Common myeloid progenitor, CD34-positive (primary cell): Measurements from ENCODE around the gene EFNB2. TPM values are rescaled to one million over a fixed set of nuclear protein-coding genes. Genes with fewer than 3 reads are reported as not detected.
A peak's percentile ranks its signal among the peaks of the same experiment; 100 is the strongest.

Experiments used
- CTCF ChIA-PET: fragments of 350-600 bp; sonication (Branson Sonifier 250); formaldehyde crosslinking; loops from one replicate; lab custom pipeline; 2021; ENCODE audit warnings: antibody characterized with exemption; lab: Charles Lee
- POLR2A ChIA-PET: fragments of 350-600 bp; sonication (Branson Sonifier 250); formaldehyde crosslinking; loops from one replicate; lab custom pipeline; 2021; ENCODE audit warnings: antibody characterized with exemption; lab: Charles Lee
- DNase-seq, 3 donors: peaks; one replicate each; pipeline versions ENCODE4 v3.0.0 to v3.0.0-alpha.2; 2013
- H3K27ac ChIP-seq, 2 experiments: 1 replicate in 1 of 2; 2 replicates in 1 of 2; pipeline ENCODE4 v1.7.0; 2013; ENCODE audit warnings: inconsistent platforms in 2 of 2, low read length in 2 of 2, mild to moderate bottlenecking in 2 of 2, low read depth in 1 of 2, moderate library complexity in 1 of 2; ENCODE audit not compliant: severe bottlenecking in 2 of 2, insufficient read depth in 1 of 2, poor library complexity in 1 of 2
- H3K27me3 ChIP-seq, 5 experiments: replicated peaks in 2 of 5; 1 replicate in 3 of 5; 2 replicates in 2 of 5; pipeline versions ENCODE4 v1.6.1 to v1.7.0; 2013; ENCODE audit warnings: low read length in 4 of 5, mild to moderate bottlenecking in 2 of 5, moderate library complexity in 2 of 5, inconsistent platforms in 1 of 5; ENCODE audit not compliant: insufficient read depth in 5 of 5, control insufficient read depth in 4 of 5
- H3K36me3 ChIP-seq, 4 experiments: 1 replicate in 2 of 4; 2 replicates in 2 of 4; pipeline versions ENCODE4 v1.6.1 to v1.7.0; 2013; ENCODE audit warnings: low read length in 3 of 4, control low read depth in 1 of 4, mild to moderate bottlenecking in 1 of 4; ENCODE audit not compliant: control insufficient read depth in 4 of 4, insufficient read depth in 4 of 4
- H3K4me1 ChIP-seq, 4 experiments: 1 replicate in 3 of 4; 2 replicates in 1 of 4; pipeline versions ENCODE4 v1.6.1 to v1.7.1; 2013; ENCODE audit warnings: low read length in 3 of 4, mild to moderate bottlenecking in 3 of 4, control low read depth in 1 of 4, inconsistent platforms in 1 of 4, moderate library complexity in 1 of 4; ENCODE audit not compliant: control insufficient read depth in 4 of 4, insufficient read depth in 4 of 4; ENCODE audit errors: control extremely low read depth in 1 of 4
- H3K4me3 ChIP-seq, 7 experiments: 1 replicate in 4 of 7; 2 replicates in 3 of 7; pipeline versions ENCODE4 v1.5.1 to v1.7.0; 2013; ENCODE audit warnings: mild to moderate bottlenecking in 7 of 7, low read length in 6 of 7, moderate library complexity in 6 of 7, inconsistent platforms in 2 of 7, low read depth in 2 of 7, control low read depth in 1 of 7; ENCODE audit not compliant: insufficient read depth in 4 of 7, control insufficient read depth in 1 of 7; ENCODE audit errors: extremely low read depth in 1 of 7
- H3K9me3 ChIP-seq, 5 experiments: 1 replicate in 4 of 5; 2 replicates in 1 of 5; pipeline versions ENCODE4 v1.6.1 to v1.7.1; 2013; ENCODE audit warnings: low read length in 4 of 5, mild to moderate bottlenecking in 2 of 5, inconsistent platforms in 1 of 5, low read depth in 1 of 5, moderate library complexity in 1 of 5; ENCODE audit not compliant: control insufficient read depth in 4 of 5, insufficient read depth in 2 of 5; ENCODE audit errors: control extremely low read depth in 1 of 5
- WGBS: methylation state at CpG from one replicate; pipeline ENCODE4 v1.1.5; 2013; ENCODE audit not compliant: insufficient coverage; 5-methylcytosine and 5-hydroxymethylcytosine counted together
- polyA plus RNA-seq: library from polyadenylated mRNA; unstranded; fragments of 120-200 nt; gene quantifications from one replicate; pipeline ENCODE4 v1.2.1, GENCODE V29; 2013

Gene EFNB2
- polyA plus RNA-seq, result 0.50 TPM

GRCh38 chr13:106535552-106536243, at the start of gene EFNB2:
EFNB2 (minus strand) TSS chr13:106535662; CDS start chr13:106534964, 698 bp downstream.
- H3K4me3 ChIP-seq, result peak within 1 kb of the TSS; percentile 57 to 80 (median 66)
- DNase-seq, result peak; percentile 87 to 92 (median 92)
- H3K9me3 ChIP-seq, result no peaks in the 10 kb centered on the region
- H3K27ac ChIP-seq, result no peak within 1 kb of the TSS
- peaks cover 0 to 3% (median under 1%) of the 10 kb centered on the region in 4 experiments for H3K36me3 ChIP-seq
- ChIA-PET CTCF (interaction anchor here (0.7 to 2.5 kb wide), 15 partner anchors 11 to 1964 kb away, joined by 3 to 13 read pairs (median 4); partner anchors contain the start of gene ARGLU1), POLR2A (no interaction called here)
- peaks cover 1 to 37% (median 33%) of the 10 kb centered on the region in 4 experiments for H3K4me1 ChIP-seq
- WGBS, result under 1% methylated on average over 99 of the region's 102 CpGs
- H3K27me3 ChIP-seq, result peaks cover 3 to 42% (median 25%) of the 10 kb centered on the region in 5 experiments

GRCh38 chr13:106581225-106581624, 45.8 kb upstream of the EFNB2 start:
- DNase-seq, result no peak
- H3K4me3 ChIP-seq, result no peak overlapping the region
- CTCF ChIA-PET, result interaction anchor here (0.9 to 1.3 kb wide), 2 partner anchors 10 to 15 kb away, joined by 3 read pairs; no protein-coding TSS in a partner anchor
- H3K9me3 ChIP-seq, result peaks cover 2 to 21% (median 12%) of the 10 kb centered on the region in 5 experiments
- no peaks in the 10 kb centered on the region for H3K4me1 ChIP-seq
- POLR2A ChIA-PET, result no interaction called here
- H3K36me3 ChIP-seq, result no peaks in the 10 kb centered on the region
- 100% methylated on average over 2 of the region's 4 CpGs for WGBS
- H3K27ac ChIP-seq, result no peak overlapping the region
- no peaks in the 10 kb centered on the region for H3K27me3 ChIP-seq

GRCh38 chr13:106575896-106576295, 40.4 kb upstream of the EFNB2 start:
- Histone ChIP-seq H3K4me1 (no peaks in the 10 kb centered on the region), H3K36me3 (no peaks in the 10 kb centered on the region), H3K27ac (no peak overlapping the region), H3K4me3 (no peak overlapping the region), H3K9me3 (no peaks in the 10 kb centered on the region), H3K27me3 (no peaks in the 10 kb centered on the region)
- ChIA-PET CTCF (interaction anchor here (1.3 kb wide), 1 partner anchor 13 kb away, joined by 4 read pairs; no protein-coding TSS in a partner anchor), POLR2A (no interaction called here)
- DNase-seq, result no peak

GRCh38 chr13:106573868-106574267, 38.4 kb upstream of the EFNB2 start:
- CTCF ChIA-PET, result no interaction called here

GRCh38 chr13:106573284-106573846, 37.9 kb upstream of the EFNB2 start:
- Histone ChIP-seq H3K4me3 (no peak overlapping the region), H3K27ac (no peak overlapping the region), H3K27me3 (no peaks in the 10 kb centered on the region), H3K4me1 (peaks cover 1 to 9% (median 5%) of the 10 kb centered on the region in 4 experiments), H3K36me3 (no peaks in the 10 kb centered on the region), H3K9me3 (no peaks in the 10 kb centered on the region)
- DNase-seq, result no peak
- ChIA-PET POLR2A (no interaction called here), CTCF (interaction anchor here (0.7 kb wide), 1 partner anchor 446 kb away, joined by 3 read pairs; no protein-coding TSS in a partner anchor)
- WGBS, result 100% methylated on average over 3 of the region's 8 CpGs

More at GRCh38 chr13:106573868-106574267, 38.4 kb upstream of the EFNB2 start:
- Histone ChIP-seq H3K36me3 (no peaks in the 10 kb centered on the region), H3K4me3 (no peak overlapping the region), H3K9me3 (no peaks in the 10 kb centered on the region), H3K27me3 (no peaks in the 10 kb centered on the region), H3K27ac (no peak overlapping the region), H3K4me1 (peaks cover 0 to 5% (median 1%) of the 10 kb centered on the region in 4 experiments)
- 90% methylated on average over 3 of the region's 3 CpGs for WGBS
- POLR2A ChIA-PET, result no interaction called here
- no peak for DNase-seq

- Histone ChIP-seq H3K4me3 (peak overlapping the region in 2 of 7 experiments; percentile 17 to 36), H3K27ac (no peak overlapping the region), H3K36me3 (no peaks in the 10 kb centered on the region), H3K4me1 (peaks cover 13 to 28% (median 20%) of the 10 kb centered on the region in 4 experiments), H3K9me3 (no peaks in the 10 kb centered on the region), H3K27me3 (no peaks in the 10 kb centered on the region)
- peak; percentile 77 to 86 (median 82) for DNase-seq
- POLR2A ChIA-PET, result no interaction called here
- 40% methylated on average over 1 of the region's 14 CpGs for WGBS
- CTCF ChIA-PET, result no interaction called here
These were observed 34.9 kb upstream of the EFNB2 start for GRCh38 chr13:106570299-106570852.
